NCI-H1436 treated with DMSO at 0.1 percent for 48 hours (cell line): ENCODE results near the gene AP1AR.
"Not testable (repeated sequence)": the region's sequence is repeated elsewhere in the genome, so short reads cannot be mapped to it uniquely, and the experiment has no call there.

Source experiments
- DNase-seq: peaks from one replicate; lab custom pipeline; 2025; lab: John Stamatoyannopoulos, UW

The AP1AR gene, protein sequence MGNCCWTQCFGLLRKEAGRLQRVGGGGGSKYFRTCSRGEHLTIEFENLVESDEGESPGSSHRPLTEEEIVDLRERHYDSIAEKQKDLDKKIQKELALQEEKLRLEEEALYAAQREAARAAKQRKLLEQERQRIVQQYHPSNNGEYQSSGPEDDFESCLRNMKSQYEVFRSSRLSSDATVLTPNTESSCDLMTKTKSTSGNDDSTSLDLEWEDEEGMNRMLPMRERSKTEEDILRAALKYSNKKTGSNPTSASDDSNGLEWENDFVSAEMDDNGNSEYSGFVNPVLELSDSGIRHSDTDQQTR

DNA sequence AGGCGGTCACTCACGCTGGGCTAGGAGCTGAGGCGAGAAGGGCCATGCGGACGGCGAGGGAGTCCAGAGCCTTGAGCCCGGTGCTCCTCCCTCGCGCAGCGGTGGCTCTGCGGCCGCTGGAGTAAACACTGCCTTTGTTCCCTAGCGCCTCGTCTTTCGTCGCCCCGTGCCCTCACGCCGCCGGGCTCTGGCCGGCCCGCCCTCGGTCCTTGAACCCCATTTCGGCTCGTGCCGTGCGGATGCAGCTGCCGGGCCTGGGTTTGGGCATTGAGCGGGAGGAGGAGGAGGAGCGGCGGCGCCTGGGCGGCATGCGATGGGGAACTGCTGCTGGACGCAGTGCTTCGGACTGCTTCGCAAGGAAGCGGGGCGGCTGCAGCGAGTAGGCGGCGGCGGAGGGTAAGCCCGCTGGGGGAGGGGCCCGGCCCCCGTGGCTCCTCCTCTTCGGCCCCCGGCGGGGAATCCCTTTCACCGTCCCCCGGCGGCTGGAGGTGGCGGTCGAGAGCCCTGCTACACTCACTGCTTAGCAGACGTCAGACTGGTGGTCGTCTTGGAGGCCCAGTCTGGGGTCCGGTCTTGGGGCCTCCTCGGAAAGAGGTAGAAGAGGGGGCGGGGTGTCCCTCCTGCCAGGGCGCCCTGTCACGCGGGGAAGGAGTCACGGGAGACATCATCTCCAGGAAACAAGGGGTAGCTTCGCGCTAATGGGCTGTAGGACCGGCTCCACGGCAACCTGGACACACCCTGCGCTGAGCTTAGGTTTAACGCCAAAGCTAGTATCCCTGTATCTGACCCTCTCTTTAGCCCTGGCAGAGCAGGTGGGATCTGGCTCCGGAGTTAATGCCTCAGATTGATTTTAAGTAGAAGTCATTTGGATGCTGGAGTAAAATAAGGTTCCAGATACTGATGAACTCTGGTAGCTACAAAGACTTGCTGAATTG lies at the start of gene AP1AR:
Gene AP1AR (plus strand): TSS at position 9 of the 935 bp plus-strand sequence. CDS start 305 bp downstream, at position 314.
- no peak for DNase-seq

DNA sequence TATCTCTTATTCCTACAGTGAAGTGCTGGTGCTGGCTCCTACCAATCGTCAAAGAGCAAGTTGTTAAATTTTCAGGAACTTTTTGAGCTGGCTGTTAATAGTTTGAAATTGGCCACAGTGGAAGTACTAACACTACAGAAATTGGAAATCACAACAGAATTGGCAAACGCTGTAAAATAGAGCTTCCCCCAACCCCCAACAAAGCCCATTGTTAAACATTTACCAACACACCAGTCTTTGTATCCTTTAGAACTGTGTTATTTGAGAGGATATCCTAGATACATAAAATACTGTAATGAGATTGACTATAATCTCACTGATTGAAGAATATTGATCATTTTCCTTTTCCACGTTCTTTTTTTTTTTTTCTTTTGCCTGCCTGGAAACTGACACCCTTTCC lies 49.0 kb upstream of the AP1AR start:
- no peak for DNase-seq

DNA sequence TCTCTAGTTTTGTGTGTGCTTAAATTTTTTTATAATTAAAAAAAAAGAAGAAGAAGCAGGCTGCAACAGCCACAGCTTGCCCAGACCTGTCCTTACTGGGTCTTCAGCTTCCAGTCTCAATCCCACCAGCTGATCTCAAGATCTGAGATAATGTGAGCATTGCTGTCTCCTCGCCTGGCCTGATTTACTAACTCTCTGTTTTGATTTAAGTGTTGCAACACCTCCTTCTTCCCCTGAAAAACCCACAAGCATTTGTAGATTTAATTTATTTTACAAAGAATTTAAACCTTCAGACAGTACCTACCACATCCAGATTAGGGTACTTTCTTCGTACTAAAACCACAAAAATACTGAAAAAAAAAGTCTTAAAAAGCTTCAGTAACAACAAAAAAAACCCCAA lies 48.3 kb upstream of the AP1AR start:
- no peak for DNase-seq

DNA sequence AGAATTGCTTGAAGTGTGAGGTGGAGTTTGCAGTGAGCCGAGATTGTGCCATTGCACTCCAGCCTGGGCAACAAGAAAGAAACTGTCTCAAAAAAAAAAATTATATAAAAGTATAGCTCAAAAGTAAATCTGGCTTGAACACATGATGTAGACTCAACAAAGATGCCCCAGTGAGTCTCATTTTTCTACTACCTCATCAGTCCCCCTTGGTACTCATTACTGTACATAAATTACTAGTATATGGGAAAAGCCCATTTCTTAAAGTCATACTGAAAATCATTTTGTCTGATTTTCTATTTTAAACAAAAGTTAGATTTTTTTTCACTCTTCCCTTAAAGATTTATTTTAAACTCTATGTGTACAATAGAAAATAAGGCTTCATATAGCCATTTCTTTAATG lies 47.1 kb upstream of the AP1AR start:
- no peak for DNase-seq

DNA sequence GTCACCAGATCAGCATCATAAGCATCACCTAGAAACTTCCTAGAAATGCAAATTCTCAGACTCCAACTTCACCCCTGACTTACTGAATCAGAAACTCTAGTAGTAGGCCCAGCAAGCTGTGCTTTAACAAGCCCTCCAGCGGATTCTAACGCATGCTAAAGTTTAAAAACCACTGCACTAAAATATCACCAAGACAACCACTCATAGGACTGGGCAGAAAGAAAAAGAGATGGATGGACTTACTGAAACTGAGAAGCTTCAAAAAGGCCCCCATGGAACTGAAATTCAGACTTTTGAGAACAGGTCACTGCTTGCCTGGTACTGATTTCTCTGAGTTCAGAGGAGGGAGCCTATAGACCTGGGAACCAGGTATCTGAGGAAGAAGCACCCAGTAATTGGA lies 46.3 kb upstream of the AP1AR start:
- no peak for DNase-seq

DNA sequence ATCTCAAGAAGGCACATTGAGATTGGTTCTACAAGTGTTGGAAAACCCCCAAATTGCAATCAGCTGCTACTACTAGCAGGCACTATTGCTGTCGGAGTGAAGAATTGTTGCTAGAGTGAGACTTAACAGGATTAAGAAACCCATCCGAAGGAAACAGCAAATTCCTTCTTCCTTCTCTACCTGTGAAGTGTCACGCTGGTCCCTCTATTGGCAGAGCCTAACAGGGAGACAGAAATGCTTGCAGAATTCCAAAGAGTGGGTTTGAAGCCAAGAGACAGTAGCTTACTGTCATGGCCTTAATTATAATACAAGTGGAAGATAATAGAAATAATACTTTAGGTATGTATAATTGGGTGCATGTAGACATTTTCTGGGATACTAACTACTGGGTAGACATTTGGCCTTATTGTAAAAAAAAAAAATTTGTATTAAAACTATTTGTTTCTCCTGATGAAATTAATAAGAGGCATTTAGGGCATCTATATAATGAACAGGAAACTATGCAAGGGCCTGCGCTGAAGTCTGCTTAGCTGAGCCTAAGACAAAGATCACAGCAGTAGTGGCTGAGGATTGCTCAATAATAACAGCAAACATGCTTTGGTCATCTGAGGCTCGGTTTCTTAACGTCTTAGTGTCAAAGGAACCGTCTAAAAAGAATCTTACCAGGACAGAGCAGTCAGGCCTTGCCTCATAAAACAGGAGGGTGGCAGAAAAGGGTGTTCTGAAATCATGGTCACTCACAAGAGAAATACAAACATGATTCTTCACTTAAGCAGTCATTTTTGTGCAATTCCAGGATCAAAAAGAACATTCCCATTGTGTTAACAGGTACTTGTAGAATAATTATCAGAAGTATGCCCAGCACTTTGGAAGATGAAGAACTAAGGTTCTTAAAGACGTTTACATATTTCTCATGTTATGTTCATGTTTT lies 45.6 kb upstream of the AP1AR start:
- DNase-seq, result no peak

DNA sequence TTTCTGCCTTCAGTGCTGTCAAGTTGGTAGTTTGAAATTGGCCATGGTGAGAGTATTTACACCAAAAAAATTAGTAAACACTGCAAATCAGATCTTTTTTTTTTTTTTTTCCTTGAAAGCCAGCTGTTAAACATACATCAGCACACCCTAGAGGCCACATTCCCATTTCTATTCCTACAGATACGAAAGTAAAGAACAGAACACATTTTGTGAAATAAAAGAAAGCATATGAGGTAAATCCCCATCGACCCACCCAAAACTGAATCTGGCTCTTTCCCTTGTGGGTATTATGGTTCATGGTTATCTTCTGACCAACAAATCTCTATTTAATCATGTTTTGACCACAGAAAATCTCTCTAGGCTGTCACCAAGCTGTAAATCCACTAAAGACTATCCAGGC lies 41.8 kb upstream of the AP1AR start:
- no peak for DNase-seq

DNA sequence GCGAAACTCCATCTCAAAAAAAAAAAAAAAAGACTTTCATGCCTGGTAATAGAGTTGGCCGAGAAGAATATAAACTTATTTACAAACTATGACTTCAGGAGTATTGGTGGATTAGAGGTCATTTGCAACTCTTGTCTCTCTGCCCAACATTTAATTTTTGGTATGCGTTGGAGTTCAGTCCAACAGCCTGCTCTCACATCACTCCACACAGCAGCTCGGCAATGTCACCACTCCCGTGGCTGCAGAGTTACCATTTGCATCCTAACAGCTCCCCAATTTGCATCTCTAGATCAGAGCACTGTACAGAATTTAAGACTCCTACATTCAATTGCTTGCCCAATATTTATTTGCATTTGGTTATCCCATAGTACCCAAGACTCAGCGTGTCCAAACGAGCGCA lies 40.9 kb upstream of the AP1AR start:
- no peak for DNase-seq

DNA sequence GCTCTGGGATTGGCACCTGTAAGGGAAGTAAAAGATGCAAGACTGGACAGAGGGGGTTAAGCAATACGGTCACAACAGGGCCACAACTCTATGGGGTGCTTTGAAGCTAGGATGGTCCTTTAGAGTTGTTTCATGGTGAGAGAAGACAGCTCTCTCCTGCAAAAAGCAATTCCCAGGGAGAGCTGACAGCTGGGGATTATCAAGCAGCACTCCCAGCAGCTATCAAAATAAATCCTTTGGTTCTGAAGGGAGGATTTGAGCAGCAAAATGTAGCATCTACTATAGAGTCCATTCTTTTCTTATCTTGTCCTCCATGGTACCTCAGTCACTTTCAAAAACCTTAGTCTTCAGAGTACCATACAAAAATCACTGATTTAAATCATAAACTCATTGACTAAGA lies 35.1 kb upstream of the AP1AR start:
- no peak for DNase-seq

DNA sequence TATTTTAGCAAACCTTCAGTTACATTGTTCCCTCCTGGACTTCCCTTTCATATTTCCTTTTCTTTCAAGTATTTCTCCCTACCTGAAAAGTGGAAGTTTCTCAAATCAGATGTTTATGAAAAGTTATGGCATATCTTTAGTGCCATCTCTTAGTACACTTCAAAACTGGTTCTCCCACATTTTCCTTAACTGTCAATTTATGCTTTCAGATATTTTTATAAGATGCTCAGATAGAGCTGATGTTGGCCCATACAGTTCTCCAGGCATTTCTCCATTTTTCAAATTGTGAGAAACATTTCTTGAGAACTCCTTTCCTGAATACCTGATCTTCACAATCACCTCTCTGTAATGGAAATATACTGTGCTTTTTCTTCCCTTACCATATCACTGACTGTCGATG lies 32.5 kb upstream of the AP1AR start:
- no peak for DNase-seq

DNA sequence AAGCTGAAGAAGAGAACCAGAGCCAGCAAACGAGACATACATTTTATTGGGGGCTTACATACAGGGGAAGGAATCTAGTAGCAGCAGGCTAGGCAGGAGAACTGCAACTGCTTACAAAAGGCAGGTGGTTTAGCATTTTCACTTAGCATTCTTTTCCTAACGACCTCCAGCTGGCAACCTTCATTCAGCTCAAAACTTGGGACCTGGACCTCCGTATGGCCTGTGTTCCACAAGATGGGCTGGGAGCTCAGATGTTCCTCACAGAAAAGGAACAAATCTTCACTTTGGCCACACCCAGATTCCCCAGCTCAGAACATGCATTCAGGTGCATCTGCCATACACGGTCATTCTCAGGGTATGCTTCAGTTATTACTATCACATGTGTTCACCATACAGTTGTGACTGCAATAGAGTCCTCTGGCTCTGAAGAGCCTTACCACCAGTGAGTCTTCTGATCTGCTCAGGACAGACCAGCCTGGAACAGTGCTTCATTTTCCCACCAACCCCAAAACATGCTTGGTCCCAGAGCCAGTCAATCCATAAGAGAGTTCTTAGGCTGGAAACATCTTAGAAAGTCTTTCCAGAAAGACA lies 29.6 kb upstream of the AP1AR start:
- DNase-seq, result no peak

DNA sequence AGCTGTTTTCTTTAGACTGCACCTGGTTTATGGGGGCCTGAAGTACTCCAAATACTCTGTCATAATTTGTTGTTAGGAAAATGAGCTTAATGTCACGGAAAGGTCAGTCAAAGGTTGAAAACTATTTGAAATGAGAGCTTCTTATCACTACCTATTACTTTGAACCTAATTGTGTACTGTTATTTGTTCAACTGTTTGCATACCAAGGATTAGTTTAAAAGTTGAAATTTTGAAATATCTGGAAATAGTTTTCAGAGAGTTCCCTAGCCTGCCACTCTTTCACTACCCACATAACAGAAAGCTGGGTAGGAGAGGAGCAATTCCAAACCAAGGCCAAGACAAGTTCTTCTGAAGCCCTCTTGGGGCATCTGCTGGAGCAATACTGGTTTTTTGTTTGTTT lies 28.0 kb upstream of the AP1AR start:
- DNase-seq, result no peak

DNA sequence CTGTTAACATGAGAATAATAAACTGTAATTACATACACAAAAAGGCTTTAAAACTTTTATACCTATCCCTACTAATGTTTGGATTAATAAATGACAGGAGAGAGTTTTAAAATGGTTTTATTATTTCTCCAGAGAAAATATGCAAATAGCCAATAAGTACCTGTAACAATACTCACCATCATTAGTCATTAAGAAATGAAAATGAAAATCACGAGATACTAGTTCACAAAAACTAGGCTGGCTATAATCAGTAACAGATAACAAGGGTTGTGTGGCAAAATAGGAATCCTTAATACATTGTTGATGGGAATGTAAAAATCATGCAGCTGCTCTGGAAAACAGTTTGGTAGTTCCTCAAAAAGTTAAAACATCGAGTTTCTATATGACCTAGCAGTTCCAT lies 25.2 kb upstream of the AP1AR start:
- no peak for DNase-seq

DNA sequence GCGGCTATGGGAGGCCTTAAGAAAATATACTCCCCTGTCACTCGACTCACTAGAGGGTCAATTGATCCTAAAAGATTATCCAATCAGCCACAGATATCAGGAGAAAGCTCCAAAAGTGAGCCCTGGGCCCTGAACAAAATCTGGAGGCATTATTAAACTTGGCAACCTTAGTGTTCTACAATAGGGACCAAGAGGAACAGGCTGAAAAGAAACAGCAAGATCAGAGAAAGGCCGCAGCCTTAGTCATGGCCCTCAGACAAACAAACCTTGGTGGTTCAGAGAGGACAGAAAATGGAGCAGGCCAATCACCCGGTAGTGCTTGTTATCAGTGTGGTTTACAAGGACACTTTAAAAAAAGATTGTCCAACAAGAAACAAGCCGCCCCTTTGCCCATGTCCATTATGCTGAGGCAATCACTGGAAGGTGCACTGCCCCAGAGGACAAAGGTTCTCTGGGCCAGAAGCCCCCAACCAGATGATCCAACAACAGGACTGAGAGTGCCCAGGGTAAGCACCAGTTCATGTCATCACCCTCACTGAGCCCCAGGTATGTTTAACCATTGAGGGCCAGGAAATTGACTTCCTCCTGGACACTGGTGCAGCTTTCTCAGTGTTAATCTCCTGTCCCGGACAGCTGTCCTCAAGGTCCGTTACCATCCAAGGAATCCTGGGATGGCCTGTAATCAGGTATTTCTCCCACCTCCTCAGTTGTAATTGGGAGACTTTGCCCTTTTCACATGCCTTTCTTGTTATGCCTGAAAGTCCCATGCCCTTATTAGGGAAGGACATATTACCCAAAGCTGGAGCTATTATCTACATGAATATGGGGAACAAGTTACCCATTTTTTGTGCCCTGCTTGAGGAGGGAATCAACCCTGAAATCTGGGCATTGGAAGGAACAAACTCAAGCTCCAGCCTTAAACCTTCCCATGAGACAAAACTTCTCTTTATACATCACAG lies 23.2 kb upstream of the AP1AR start:
- not testable (repeated sequence) for DNase-seq

DNA sequence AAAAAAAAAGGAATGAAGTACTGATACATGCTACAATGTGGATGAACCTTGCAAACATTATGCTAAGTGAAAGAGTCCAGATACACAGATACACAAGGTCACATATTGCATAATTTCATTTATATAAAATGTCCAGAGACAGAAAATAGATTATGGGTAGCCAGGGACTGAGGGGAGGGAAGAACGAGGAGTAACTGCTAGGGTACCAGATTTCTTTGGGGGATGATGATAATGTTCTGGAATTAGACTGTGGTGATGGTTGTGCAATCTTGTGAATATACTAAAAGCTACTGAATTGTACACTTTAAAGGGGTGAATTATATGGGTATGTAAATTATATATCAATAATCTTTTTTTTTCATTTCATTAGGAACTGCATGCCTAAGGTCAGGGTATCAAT lies 20.8 kb upstream of the AP1AR start:
- no peak for DNase-seq

DNA sequence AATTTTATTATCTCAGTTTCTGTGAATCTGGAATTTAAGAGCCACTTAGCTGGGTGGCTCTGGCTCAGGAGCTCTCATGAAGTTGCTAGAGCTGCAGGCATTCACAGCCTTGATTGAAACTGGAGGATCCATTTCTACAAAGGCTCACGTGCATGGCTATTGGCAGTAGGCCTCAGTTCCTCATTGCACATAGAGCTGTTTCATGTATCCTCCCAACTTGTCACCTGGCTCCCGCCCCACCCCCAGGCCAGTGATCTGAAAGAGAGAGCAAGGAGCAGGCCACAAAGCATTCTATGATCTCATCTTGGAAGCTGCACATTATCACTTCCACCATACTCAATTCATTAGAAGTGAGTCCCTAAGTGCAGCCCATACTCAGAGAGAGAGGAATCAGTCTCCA lies 18.5 kb upstream of the AP1AR start:
- no peak for DNase-seq

DNA sequence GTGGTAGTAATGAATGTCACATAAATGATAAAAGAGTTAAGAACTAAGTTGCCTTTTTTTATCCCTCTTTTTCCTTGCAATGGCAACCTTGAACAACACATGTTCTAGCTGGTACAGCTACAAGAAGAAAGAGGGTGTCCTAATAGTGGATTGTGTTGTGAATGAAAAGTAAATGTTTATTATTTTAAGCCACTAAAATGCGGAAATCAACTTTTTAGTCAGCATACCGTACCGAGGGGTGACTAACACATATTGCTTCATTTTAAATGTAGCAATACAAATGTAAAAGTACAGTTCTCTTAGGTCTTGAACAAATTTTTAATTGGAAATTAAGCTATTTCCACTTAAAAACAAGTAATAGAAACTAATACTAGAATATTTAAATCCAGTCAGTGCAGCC lies 17.7 kb upstream of the AP1AR start:
- no peak for DNase-seq

DNA sequence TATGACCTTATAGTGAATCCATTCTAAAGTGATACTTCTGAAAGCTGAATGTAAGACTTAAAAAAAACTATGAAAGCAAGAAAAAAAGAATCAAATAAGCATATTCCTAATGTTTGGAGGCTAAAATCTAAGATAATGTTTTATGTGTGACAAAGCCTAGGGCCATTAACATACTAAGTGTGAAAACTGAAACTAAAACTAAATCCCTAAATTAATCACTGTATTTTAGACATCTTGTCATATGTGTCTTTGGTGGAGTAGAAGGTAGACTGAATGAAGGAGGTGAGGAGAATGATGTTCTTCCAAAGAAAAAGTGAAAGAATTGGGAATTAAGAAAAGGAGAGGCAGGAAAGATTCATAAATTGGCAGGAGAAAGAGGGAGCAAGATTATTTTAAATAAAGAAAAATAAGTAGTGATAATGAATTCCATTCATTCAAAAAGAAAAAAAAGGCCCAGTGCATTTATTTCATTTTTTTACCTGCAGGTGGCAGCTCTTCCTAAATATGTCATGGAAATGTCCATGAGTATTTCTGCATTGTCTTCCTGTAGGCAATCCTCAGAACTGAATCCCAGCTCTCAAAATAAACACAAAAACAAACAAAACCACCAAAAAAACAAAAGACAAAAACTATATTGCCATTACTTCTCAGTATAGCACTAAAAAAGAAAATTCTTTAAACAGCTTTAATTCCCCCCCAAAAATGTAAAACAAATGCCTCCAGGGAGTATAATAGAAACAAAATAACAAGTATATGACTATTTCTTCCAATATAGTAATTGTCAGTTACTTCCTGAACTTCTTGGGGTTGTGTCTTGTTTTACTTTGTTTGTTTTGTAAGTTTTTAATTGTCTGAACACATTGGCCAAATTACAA lies 17.0 kb upstream of the AP1AR start:
- no peak for DNase-seq

DNA sequence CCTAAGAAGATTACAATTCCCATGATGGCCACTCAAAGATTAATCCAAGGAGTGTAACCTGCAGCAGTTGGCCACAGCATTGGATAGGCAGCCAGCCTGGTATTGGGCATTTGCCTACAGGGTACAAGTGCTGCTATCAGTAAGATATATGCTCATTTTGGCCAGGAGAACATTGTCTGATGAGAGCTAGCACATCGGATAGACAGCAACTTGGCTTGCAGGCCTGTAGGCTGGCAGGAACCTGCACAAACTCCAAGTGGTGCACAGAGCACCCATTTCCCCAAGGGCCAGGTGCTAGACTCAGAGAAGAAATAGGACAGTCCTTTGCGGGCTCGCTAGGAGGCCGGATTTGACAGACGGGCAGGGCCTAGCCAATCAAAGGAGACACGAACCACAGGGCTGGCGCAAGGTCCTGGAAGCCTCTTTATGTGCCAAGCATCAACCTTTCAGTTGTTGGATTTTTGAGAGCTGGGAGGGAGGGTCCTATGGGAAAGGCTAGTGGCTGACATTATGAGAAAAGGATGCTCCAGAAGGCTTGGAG lies 11.7 kb upstream of the AP1AR start:
- DNase-seq, result no peak
